ENCODE data around the gene KCTD7.

- TF ChIP-seq CTCF (IDR thresholded peaks at IDR 0.05): no peak
- TF ChIP-seq EP300 (IDR thresholded peaks at IDR 0.05): no peak
Observed at GRCh38 chr7:66669088-66669487, 40.4 kb downstream of the KCTD7 start.

All from suprapubic skin (tissue), 3 donors.